Loucy (cell line): ENCODE measurements around the gene SNTB2.

ENCODE experiments used
- H2AFZ ChIP-seq: fragments of 200-600 bp; sonication (generic); 2 replicates; pipeline ENCODE4 v1.6.0; 2016; ENCODE audit warnings: antibody characterized with exemption, mild to moderate bottlenecking, low read length, moderate library complexity
- H3F3A ChIP-seq: fragments of 200-600 bp; 2 replicates; pipeline ENCODE4 v1.6.0; 2016; ENCODE audit warnings: antibody characterized with exemption, low read depth, mild to moderate bottlenecking
- H3K27me3 ChIP-seq: fragments of 200-600 bp; sonication (generic); 2 replicates; pipeline ENCODE4 v1.6.1; 2014; ENCODE audit warnings: low read length, mild to moderate bottlenecking; ENCODE audit not compliant: insufficient read depth, poor library complexity, severe bottlenecking
- H3K36me3 ChIP-seq: fragments of 200-600 bp; sonication (generic); 2 replicates; pipeline ENCODE4 v1.6.1; 2016; ENCODE audit warnings: low read length; ENCODE audit not compliant: insufficient read depth
- H3K4me1 ChIP-seq: fragments of 200-600 bp; sonication (generic); 2 replicates; pipeline ENCODE4 v1.5.1; 2014; ENCODE audit warnings: low read length, mild to moderate bottlenecking; ENCODE audit not compliant: insufficient read depth, poor library complexity, severe bottlenecking
- H3K4me2 ChIP-seq: fragments of 200-600 bp; sonication (generic); 2 replicates; pipeline ENCODE4 v1.6.0; 2014; ENCODE audit warnings: antibody characterized with exemption, low read length, low read depth, mild to moderate bottlenecking; ENCODE audit not compliant: poor library complexity, severe bottlenecking
- H3K4me3 ChIP-seq: fragments of 200-600 bp; sonication (generic); 2 replicates; pipeline ENCODE4 v1.5.1; 2014; ENCODE audit warnings: low read length, mild to moderate bottlenecking, mixed read lengths; ENCODE audit not compliant: poor library complexity, severe bottlenecking
- H3K79me2 ChIP-seq: fragments of 200-600 bp; sonication (generic); 2 replicates; pipeline ENCODE4 v1.6.1; 2014; ENCODE audit warnings: low read length; ENCODE audit not compliant: insufficient read depth
- H3K9ac ChIP-seq: fragments of 200-600 bp; sonication (generic); 2 replicates; pipeline ENCODE4 v1.6.0; 2014; ENCODE audit warnings: mild to moderate bottlenecking, low read depth, low read length, moderate library complexity; ENCODE audit not compliant: poor library complexity, severe bottlenecking
- H3K9me2 ChIP-seq: fragments of 200-600 bp; sonication (generic); replicated peaks from 2 replicates; pipeline ENCODE4 v1.6.1; 2016; ENCODE audit warnings: low read depth, low read length, mixed read lengths
- H3K9me3 ChIP-seq: fragments of 200-600 bp; sonication (generic); 2 replicates; pipeline ENCODE4 v1.6.1; 2014; ENCODE audit warnings: mild to moderate bottlenecking, antibody characterized with exemption, low read length, low read depth; ENCODE audit not compliant: insufficient read depth
- H4K20me1 ChIP-seq: fragments of 200-600 bp; sonication (generic); 2 replicates; pipeline ENCODE4 v1.6.0; 2014; ENCODE audit warnings: antibody characterized with exemption, low read length, mild to moderate bottlenecking; ENCODE audit not compliant: insufficient read depth, poor library complexity, severe bottlenecking
- EZH2phosphoT487 ChIP-seq: fragments of 200-600 bp; IDR thresholded peaks from 2 replicates; pipeline ENCODE4 v1.6.1; 2018; ENCODE audit warnings: antibody characterized with exemption, mild to moderate bottlenecking, moderate library complexity, borderline replicate concordance
- TF ChIP-seq, protein P1 (sequence below): fragments of 200-600 bp; sonication (generic); conservative IDR thresholded peaks from 2 replicates; pipeline ENCODE4 v1.5.1; 2014; ENCODE audit warnings: mild to moderate bottlenecking, antibody characterized with exemption, low read length

The SNTB2 gene

DNA sequence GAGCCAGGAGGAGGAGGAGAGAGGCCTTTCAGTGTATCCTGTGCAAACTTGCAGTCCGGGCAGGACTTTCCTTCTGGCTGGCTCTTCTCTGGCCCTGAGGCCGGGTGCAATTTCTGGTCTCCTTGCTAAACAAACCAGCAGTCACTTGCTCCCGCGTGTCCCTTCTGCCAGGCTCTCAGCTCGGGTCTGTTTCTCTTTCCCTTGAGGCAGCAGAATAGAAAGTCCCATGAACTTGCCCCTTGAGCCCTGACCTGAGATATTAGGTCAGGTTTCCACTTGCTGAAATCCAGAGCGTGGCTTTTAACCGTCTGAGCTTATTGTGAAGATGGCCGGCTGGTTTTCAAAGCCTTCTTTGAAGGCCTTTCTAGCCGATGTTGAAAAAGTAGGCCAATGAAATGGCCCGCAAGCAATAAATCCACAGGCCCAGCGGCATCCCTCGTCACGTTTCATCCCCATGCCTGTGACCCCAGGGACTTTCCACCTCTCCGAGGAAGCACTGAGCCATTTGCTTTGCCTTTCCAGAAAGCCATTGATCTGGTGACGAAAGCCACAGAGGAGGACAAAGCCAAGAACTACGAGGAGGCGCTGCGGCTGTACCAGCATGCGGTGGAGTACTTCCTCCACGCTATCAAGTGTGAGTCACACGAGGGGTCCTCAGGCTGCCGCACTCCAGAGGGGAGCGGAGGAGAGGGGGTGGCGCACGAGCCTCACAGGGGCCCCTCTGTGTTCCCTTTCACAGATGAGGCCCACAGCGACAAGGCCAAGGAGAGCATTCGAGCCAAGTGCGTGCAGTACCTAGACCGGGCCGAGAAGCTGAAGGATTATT is 128.7 kb downstream of the SNTB2 start:
- Histone ChIP-seq H3F3A (no peaks in the 10 kb centered on the region), H3K9me3 (no peaks in the 10 kb centered on the region), H4K20me1 (peaks cover 33% of the 10 kb centered on the region), H2AFZ (no peak overlapping the region), H3K9ac (no peak overlapping the region), H3K4me3 (no peak overlapping the region), H3K4me2 (no peak overlapping the region), H3K4me1 (peaks cover 1% of the 10 kb centered on the region), H3K36me3 (peaks cover 47% of the 10 kb centered on the region; the same call in 1 of the 2 replicates), H3K79me2 (peaks cover 61% of the 10 kb centered on the region), H3K9me2 (no peaks in the 10 kb centered on the region), H3K27me3 (no peaks in the 10 kb centered on the region)
- no peak for TF ChIP-seq EZH2phosphoT487
- TF ChIP-seq, protein P1, sequence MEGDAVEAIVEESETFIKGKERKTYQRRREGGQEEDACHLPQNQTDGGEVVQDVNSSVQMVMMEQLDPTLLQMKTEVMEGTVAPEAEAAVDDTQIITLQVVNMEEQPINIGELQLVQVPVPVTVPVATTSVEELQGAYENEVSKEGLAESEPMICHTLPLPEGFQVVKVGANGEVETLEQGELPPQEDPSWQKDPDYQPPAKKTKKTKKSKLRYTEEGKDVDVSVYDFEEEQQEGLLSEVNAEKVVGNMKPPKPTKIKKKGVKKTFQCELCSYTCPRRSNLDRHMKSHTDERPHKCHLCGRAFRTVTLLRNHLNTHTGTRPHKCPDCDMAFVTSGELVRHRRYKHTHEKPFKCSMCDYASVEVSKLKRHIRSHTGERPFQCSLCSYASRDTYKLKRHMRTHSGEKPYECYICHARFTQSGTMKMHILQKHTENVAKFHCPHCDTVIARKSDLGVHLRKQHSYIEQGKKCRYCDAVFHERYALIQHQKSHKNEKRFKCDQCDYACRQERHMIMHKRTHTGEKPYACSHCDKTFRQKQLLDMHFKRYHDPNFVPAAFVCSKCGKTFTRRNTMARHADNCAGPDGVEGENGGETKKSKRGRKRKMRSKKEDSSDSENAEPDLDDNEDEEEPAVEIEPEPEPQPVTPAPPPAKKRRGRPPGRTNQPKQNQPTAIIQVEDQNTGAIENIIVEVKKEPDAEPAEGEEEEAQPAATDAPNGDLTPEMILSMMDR, result no peak

DNA sequence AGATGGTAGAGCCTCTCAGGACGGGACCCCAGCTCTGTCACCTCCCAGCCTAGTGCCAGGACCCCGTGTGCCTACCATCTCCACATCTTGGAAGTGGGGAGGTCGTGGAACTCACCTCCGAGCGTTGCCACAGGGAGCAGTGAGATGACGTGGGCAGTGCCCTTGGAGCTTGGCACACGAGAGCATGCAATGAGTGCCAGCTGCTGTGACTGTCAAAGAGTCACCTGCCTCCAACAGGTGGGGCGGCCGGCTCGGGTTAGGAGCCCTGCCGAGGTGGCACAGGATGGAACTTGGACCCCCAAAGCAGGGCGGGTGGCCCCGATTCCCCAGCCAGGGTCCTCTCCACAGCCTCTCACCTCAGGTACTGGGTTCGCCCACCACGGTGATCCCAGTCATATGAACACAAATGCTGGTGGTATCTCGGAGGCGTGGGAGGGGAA is 129.7 kb downstream of the SNTB2 start:
- no peaks in the 10 kb centered on the region for H3K4me1 ChIP-seq
- H3K27me3 ChIP-seq, result no peaks in the 10 kb centered on the region
- no peaks in the 10 kb centered on the region for H3F3A ChIP-seq
- H3K9ac ChIP-seq, result no peak overlapping the region
- H3K9me2 ChIP-seq, result no peaks in the 10 kb centered on the region
- H4K20me1 ChIP-seq, result peaks cover 31% of the 10 kb centered on the region
- no peak overlapping the region for H2AFZ ChIP-seq
- H3K79me2 ChIP-seq, result peaks cover 62% of the 10 kb centered on the region
- no peaks in the 10 kb centered on the region for H3K9me3 ChIP-seq
- H3K36me3 ChIP-seq, result peaks cover 56% of the 10 kb centered on the region; the same call in 1 of the 2 replicates
- no peak overlapping the region for H3K4me3 ChIP-seq
- no peak overlapping the region for H3K4me2 ChIP-seq
- TF ChIP-seq, protein P1, result no peak
- TF ChIP-seq EZH2phosphoT487, result no peak

DNA sequence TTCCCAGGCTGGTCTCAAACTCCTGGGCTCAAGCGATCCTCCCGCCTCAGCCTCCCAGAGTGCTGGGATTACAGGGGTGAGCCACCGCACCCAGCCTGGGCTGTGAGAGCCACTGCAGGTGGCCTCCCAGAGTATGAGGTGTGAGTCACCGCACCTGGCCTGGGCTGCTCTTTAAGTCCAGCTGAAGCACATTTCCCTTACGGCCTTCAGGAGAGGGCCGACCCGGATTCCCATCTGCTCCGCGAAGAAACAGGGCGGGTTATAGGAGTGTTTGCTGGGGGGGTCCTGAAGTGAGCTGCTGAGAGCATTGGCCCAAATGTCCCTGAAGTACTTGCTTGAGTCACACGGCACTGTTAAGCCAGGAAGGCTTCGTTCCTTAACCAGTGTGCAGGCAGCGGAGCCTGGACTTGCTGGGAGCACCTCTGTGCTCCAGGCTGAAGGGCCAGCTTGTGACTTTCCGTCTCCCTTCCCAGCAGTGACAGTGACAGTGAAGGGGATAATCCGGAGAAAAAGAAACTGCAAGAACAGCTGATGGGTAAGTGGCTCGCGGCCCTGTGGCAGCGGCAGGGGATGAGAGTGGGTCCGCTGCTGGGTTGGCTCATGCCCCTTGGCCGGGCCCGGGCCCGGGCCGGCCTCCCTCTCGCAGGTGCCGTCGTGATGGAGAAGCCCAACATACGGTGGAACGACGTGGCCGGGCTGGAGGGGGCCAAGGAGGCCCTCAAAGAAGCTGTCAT is 131.4 kb downstream of the SNTB2 start:
- H3K27me3 ChIP-seq, result no peaks in the 10 kb centered on the region
- no peaks in the 10 kb centered on the region for H3F3A ChIP-seq
- no peak overlapping the region for H3K9ac ChIP-seq
- TF ChIP-seq, protein P1, result no peak
- no peak for TF ChIP-seq EZH2phosphoT487
- peaks cover 62% of the 10 kb centered on the region for H3K79me2 ChIP-seq
- H3K9me2 ChIP-seq, result no peaks in the 10 kb centered on the region
- no peak overlapping the region for H3K4me2 ChIP-seq
- H3K4me1 ChIP-seq, result no peaks in the 10 kb centered on the region
- no peaks in the 10 kb centered on the region for H3K9me3 ChIP-seq
- peaks cover 72% of the 10 kb centered on the region; the same call in 1 of the 2 replicates for H3K36me3 ChIP-seq
- H3K4me3 ChIP-seq, result no peak overlapping the region
- no peak overlapping the region for H2AFZ ChIP-seq
- peaks cover 16% of the 10 kb centered on the region for H4K20me1 ChIP-seq
